Measurements from ENCODE around the gene TACC3. TPM values are rescaled to one million over a fixed set of nuclear protein-coding genes. Genes with fewer than 3 reads are reported as not detected.

The TACC3 gene
- total RNA-seq, 1 experiment from 2014 or later: 106 TPM

GRCh38 chr4:1683261-1683735 lies 38.0 kb upstream of the TACC3 start:
- ChIA-PET POLR2A (no interaction called here), CTCF (interaction anchor here (0.7 kb wide), 1 partner anchor 54 kb away, joined by 3 read pairs; no protein-coding TSS in a partner anchor)
- H3K4me1 ChIP-seq (ENCODE audit: control insufficient read depth, insufficient read depth, low read length): peaks cover 15% of the 10 kb centered on the region
- intact Hi-C loops (cut with micrococcal nuclease; ENCODE audit: unreplicated experiment): no loop called here
- peak; percentile 25 for DNase-seq (ENCODE audit: low read depth, low spot score)
- H3K36me3 ChIP-seq (ENCODE audit: control insufficient read depth, insufficient read depth, low read length): no peaks in the 10 kb centered on the region
- TF ChIP-seq REST (IDR thresholded peaks at IDR 0.05; ENCODE audit: insufficient read depth in 1 of 2, low read depth in 2 of 2, low read length in 1 of 2) (no peak), POLR2AphosphoS5 (IDR thresholded peaks at IDR 0.05; ENCODE audit: low read depth, low read length) (no peak), TCF7L2 (IDR thresholded peaks at IDR 0.05; ENCODE audit: low read depth, low read length) (no peak), CTCF (IDR thresholded peaks at IDR 0.05) (no peak), SIN3A (IDR thresholded peaks at IDR 0.05; ENCODE audit: borderline replicate concordance, insufficient read depth, low read depth, low read length) (no peak)
- no TSS peak for BruUV-seq (replicated peaks)
- no peaks in the 10 kb centered on the region for H3K9me3 ChIP-seq (ENCODE audit: control insufficient read depth, insufficient read depth, low read depth, low read length)
- in situ Hi-C loops (cut with HindIII; ENCODE audit: low pct_unique_long_range_greater_than_20kb, low sequenced_read_pairs): no loop called here
- peak overlapping the region; percentile 61 to 66 for H3K4me3 ChIP-seq (ENCODE audit: low read depth in 2 of 2, low read length in 2 of 2)
- ATAC-seq: no peak
- no peaks in the 10 kb centered on the region for H3K27me3 ChIP-seq (ENCODE audit: control insufficient read depth, insufficient read depth, low read length)
- H3K27ac ChIP-seq (ENCODE audit: low read length): peak overlapping the region; percentile 86

GRCh38 chr4:1683736-1684505 lies 37.4 kb upstream of the TACC3 start, which contains the start of gene FAM53A:
Gene FAM53A, minus strand, starts transcription at chr4:1684313. Its CDS starts 15,572 bp downstream, at chr4:1668741.
- ChIA-PET CTCF (no interaction called here), POLR2A (no interaction called here)
- in situ Hi-C loops (cut with HindIII; ENCODE audit: low pct_unique_long_range_greater_than_20kb, low sequenced_read_pairs): no loop called here
- peak; percentile 93 for ATAC-seq
- Histone ChIP-seq H3K36me3 (ENCODE audit: control insufficient read depth, insufficient read depth, low read length) (no peaks in the 10 kb centered on the region), H3K9me3 (ENCODE audit: control insufficient read depth, insufficient read depth, low read depth, low read length) (no peaks in the 10 kb centered on the region), H3K27me3 (ENCODE audit: control insufficient read depth, insufficient read depth, low read length) (no peaks in the 10 kb centered on the region), H3K4me3 (ENCODE audit: low read depth in 2 of 2, low read length in 2 of 2) (peak within 1 kb of the TSS; percentile 61 to 66), H3K27ac (ENCODE audit: low read length) (peak within 1 kb of the TSS; percentile 86), H3K4me1 (ENCODE audit: control insufficient read depth, insufficient read depth, low read length) (peaks cover 15% of the 10 kb centered on the region)
- BruUV-seq (replicated peaks): no TSS peak
- DNase-seq (ENCODE audit: low read depth, low spot score): no peak
- TF ChIP-seq REST (IDR thresholded peaks at IDR 0.05; ENCODE audit: insufficient read depth in 1 of 2, low read depth in 2 of 2, low read length in 1 of 2) (no peak), POLR2AphosphoS5 (IDR thresholded peaks at IDR 0.05; ENCODE audit: low read depth, low read length) (no peak)
- intact Hi-C loops (cut with micrococcal nuclease; ENCODE audit: unreplicated experiment): no loop called here

Data from Panc1 (cell line).